Right forelimb (tissue), 1 donor: ENCODE results near the gene SPSB3.

Experiments used
- DNase-seq: peaks from one replicate; pipeline ENCODE4 v3.0.0-alpha.2; 2018

The SPSB3 gene

DNA sequence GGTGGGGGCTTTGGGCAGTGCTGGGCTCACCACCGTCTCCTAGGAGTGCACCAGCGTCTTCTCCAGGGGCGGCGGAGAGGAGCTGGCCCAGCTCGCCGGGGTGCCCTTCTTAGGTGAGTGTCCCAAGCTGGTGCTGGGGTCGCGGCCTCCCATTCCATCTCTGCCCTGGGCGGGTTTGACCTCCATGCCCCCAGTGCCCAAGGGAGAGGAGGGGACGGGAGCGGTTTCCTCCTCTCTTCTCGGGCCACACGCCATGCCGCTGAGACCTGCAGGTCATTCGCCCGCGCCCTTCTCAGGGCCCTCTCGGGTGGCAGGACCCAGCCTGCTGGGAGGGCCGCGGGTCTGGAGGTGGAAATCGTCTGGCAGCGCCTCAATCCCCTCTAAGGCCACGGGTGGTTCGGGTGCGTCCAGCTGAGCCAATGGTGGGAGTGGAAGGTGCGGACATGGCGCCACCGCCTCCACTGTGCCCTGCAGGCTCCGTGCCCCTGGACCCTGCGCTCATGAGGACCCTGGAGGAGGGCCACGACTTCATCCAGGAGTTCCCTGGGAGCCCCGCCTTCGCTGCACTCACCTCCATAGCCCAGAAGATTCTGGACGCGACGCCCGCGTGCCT lies 5.8 kb upstream of the SPSB3 start:
- peak; percentile 34 for DNase-seq

DNA sequence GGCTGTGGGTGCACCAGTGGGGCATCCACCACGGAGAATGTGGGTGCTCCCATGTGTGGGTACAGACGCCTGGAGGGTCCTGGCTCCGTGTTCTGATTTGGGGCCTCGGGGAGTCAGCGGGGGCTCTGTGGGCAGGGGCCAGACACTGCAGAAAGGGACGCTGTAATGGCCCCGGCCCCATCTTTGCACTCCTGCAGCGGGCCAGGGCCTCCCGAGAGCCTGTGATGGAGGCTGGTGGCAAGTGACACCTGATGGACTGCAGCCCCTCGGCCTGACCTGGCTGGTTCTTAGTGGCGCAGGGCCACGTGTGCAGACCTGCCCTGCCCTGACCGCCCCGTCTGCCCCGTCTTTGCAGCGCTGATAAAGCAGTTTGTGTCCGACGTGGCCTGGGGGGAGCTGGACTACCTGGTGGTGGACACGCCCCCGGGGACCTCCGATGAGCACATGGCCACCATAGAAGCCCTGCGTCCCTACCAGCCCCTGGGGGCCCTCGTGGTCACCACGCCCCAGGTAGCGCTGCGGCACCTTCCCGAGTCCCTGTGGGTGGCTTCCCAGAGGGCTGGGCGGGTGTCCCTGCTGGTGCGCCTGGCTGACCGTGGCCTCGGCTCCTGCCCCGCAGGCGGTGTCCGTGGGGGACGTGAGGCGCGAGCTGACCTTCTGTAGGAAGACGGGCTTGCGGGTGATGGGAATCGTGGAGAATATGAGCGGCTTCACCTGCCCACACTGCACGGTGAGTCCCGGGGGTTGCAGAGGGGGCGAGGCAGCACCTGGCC lies 5.1 kb upstream of the SPSB3 start:
- DNase-seq: peak; percentile 17

DNA sequence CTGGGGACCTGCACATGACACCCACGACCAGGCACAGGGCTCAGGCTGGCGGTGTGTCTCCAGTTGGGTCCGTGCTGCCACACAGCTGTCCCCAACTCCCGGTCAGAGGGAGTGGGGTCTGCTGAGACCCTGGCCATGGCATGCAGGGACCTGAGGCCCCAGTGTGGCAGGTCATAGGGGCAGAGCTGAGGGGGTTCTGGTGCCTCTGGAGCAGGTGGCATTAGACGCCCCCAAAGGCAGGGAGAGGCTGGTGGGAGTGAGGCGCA lies 4.6 kb upstream of the SPSB3 start:
- no peak for DNase-seq

DNA sequence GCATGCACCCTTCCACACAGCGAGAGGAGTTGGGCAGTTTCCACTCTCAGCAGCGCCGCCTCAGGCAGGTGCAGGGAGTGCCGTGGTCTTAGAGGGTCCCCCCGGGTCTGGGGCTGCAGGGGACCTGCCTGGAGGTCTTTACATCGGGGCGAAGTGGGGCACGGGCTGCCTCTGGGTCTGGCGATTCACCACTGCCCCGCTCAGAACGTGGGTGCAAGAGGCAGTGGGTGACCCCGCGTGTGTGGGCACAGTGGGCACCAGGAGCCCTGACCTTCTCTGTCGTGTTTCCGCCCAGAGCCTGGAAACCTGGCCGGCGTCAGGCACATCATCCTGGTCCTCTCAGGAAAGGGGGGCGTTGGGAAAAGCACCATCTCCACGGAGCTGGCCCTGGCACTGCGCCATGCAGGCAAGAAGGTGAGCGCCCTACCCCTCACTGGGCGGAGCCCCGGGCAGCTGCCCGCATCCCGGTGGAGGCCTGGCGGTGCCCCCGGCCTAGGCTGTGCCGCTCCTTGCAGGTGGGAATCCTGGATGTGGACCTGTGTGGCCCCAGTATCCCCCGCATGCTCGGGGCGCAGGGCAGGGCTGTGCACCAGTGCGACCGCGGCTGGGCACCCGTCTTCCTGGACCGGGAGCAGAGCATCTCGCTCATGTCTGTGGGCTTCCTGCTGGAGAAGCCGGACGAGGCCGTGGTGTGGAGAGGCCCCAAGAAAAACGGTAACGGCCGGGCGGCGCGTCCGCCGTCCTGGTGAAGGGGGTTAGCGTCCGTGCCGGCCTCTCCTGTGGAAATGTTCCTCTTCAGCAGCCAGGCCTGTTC lies 4.1 kb upstream of the SPSB3 start:
- DNase-seq: peak; percentile 23

DNA sequence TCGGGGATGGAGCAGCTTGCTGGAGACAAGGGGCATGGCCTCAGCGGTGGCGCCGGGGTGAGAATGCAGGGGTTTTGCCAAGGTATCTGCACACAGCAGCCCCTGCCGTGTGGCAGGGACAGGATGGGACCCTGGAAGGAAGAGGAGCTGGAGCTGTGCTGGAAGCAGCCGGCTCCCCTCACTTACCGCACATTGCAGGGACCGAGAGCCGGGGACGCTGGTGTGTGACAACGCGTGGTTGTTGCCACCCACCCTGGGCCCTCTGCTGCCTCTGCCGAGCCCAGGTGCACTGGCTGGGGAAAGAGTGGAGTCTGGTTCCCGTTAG lies 3.4 kb upstream of the SPSB3 start:
- DNase-seq: no peak

DNA sequence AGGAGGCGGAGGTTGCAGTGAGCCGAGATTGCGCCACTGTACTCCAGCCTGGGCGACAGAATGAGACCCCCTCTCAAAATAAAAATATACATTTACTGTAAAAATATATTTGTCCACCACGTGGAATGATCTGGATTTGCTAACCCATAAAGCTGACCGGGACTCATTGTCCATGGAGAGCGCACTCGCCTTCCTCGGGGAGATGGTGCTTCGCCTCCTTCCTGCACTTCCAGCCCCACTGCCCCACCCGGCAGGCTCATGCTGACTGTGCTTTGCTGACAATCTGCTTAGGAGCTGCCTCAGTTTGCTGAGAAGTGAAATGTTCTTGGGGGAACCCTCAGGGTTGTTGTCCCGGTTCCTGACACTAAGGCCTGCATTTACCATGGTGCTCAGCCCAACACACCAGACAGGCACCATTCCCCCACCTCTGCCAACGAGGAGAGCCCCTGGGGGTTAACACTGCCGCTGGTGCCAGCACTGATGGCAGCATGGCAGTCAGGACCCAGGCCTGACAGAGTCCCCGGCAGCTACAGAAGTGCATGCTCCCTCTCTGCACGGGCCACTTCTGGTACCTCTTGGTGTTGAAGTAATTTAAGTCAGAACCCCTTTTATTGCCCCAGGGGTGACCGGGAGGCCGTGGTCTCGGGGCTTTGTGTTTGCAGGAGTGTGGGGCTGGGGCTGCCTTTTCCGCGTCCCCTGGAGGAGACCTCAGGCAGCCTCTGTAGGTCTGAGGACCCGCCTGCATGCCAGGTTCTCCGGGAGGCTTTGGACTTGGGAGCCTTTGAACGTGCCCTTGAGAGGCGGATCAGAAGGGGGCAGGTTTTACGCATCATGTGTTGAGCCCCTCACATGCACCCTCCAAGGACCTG lies 2.8 kb upstream of the SPSB3 start:
- DNase-seq: peak; percentile 27

DNA sequence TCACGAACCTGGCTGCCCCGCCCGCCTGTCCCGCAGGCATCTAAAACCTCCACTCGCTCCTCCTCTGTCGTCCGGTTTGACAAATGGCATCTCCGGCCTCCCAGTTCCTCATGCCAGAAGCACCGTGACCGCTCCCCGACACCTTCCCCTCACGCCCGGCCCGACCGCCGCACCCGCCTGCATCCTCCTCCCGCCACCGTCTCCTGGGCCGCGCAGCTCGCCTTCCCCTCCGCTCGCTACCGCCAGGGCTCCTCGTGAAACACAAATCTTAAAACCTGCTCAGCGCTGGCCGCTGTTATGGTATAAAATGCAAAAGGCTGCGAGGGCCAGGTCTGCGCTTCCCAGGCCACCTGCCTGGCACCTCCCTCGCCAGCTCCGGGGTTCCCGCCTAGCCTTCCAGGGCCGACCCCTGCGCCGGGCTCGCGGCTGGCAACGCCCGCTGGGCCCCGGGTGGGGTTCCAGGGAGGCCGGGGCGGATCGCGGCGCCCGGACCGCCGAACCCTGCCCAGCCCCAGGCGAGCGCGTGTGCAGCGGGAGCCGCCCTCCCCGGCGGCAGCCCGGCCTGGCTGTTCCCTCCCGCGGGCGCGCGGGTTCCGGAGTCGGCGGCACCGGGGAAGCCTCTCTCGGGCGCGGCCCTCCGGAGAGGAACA lies 488 bp downstream of the SPSB3 start:
- no peak for DNase-seq

DNA sequence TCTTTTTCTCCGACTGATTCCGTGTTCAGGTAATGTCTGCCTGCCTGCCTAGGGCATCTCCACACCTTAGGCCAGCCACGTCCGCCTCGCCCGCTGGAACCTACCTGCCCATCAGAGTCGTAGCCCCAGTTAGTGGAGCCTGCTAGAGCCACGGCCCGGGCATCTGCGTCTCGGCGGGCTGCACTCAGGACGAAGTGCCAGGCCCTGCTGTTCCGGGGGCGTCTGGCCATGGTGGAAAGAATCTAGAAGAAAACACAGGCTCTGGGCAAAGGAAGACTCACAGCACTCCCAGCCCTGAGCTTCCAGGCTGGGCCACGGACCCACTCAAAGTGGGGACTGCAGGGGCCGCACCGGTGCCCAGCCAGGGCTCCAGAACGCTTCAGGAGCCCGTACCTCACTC lies 1.1 kb downstream of the SPSB3 start:
- peak; percentile 38 for DNase-seq

DNA sequence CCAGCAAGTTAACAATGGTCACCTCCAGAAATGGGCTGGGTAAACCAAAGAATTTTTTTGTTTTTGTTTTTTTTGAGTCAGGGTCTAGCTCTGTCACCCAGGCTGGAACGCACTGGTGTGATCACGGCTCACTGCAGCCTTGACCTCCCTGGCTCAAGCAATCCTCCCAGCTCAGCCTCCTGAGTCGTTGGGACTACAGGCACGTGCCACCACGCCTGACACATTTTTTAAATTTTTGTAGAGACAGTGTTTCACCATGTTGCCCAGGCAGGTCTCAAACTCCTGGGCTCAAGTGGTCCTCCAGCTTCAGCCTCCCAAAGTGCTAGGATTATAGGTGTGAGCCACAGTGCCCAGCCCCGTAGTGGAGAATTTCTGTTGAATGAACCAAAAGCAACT lies 1.7 kb downstream of the SPSB3 start:
- no peak for DNase-seq

DNA sequence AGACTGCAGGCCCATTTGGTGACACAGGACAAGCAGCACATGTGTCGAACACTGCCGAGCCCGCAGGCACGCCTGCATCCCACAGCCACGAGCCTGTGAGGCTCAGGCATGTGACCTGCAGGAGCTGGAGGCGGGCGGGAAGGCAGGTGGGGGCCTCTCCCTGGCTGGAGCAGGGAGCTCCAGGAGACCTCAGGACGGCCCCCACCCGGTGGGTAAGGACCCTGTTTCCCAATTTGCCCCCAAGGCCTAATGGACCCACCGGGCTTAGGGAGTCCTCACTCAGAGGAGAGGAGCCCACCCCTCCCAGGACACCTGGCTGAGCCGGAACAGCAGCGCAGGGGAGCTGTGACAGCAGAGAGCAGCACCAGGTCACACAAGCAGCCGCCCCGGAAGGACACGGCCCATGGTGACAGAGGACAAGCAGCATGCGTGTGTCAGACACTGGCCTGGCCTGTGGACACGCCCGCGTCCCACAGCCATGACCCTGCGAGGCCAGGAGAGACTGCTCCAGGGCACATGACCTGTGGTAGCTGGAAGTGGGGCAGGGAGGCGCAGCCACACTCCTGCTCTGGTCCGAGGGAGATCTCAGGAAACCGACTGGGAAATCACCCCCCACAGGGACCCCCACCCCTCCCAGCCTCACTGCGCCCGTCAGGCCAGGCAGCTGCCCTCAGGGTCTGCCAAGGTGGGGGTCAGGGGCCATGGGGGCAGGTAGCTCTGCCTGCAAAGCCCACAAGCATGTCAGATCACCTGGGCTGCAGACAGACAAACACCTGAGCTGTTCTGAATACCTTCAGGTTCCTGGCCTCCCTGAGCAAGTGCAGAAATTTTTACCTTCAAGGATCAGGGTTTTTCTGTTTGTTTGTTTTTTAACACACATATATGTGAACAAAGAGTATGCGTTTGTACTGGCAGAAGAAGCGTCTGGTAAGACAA lies 2.4 kb downstream of the SPSB3 start:
- DNase-seq: no peak

DNA sequence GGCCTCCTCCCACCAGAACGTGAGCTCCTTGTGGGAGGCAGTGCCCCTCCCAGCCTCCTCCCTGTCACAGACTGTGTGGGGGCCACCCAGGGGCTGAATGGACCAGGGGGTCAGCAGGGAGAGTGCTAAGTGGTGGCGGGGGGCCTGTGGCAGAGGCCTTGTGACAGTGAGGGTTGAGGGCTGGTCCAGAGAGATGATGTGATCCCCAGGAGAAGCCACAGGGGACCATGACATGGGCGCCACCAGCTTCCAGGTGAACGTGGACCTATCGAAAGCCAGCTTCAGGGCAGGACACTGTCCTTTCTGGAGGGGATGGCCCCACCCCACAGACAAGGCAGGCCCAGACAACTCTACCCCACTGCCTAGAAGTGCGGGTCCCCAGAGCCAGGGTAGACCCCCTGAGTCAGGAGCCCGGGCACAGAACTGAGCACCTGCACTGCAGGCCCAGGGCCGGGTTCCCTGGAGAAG lies 3.1 kb downstream of the SPSB3 start:
- peak; percentile 41 for DNase-seq

DNA sequence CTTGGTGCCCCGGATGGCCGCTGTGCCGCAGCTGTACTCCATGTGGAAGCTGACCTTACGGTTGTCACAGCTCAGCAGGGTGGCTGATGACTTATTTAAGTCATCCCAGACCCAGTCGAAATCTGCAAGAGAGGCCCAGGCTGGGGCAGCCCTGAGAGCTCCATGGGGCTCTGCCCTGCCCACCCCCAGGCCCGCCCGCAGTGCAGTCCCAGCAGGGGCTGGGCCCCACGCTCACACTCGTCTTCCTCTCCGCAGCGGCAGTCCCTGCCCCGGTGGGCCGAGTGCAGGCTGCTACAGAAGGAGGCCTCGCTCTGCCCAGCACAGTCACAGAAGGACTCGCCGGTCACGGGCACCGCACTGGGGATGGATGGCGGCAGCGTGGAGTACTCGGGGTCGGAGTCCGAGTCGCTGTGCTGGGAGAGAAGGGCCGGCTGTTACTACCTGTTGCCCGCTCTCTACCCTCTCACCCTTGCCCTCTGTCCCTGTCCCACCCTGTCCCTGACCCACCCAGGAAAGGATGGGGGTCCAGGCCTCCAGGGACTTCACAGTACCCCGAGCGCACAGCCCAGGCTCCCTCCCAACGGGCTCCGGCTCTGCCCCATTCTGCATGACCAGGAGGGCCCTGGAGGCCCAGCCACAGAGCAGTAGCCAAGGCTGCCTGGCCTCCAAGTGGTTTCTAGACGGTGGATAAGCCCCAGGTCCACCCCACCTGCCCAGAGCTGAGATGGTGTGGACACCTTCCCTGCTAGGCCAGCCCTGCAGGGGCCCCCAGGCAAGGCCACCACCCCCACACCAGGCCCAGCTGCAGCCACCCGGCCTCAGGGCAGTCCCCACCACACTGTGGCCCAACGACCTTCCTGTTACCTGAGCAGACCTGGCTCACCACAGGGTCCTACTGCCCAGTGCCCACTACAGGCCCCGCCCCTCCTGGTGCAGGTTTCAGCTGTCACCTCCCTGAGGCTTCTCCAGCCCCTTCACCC lies 3.9 kb downstream of the SPSB3 start:
- peak; percentile 42 for DNase-seq

DNA sequence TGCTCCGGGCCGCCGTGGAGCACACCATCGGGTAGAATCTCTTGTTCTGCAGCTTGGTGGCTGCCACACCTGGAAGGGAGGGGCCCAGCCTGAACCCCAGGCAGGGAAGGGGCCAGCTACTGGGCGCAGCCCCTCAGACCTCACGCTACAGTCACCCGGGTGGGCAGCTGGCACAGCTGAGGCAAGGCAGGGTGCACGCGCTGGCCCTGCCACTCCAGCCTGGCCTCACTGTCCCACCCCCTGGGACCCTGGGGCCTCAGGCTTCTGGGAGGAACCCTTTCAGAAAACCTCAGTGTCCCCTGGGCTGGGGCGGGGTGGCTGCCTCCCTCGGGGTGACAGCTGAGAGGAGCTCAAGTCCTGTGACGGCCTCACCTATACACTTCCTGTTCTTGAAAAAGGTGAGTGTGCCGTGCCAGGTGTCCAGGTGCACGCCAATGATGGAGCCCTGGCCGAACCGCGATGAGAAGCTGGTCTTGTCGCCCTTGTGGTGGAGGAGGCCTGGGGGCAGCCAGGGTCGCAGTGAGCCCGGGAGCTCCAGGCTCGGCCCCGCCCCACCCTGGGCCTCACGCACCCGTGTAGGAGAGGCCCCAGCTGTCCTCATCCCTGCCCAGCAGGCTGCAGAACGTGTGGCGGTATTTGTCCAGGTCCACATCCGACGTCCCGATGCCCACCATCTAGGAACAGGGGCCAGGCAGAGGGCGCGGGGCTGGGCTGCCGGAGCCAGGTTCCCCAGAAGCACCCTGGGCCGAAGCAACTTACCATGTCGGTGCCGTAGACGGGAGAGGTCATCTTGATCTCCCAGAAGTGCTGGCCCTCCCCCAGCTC lies 4.8 kb downstream of the SPSB3 start:
- peak; percentile 40 for DNase-seq

DNA sequence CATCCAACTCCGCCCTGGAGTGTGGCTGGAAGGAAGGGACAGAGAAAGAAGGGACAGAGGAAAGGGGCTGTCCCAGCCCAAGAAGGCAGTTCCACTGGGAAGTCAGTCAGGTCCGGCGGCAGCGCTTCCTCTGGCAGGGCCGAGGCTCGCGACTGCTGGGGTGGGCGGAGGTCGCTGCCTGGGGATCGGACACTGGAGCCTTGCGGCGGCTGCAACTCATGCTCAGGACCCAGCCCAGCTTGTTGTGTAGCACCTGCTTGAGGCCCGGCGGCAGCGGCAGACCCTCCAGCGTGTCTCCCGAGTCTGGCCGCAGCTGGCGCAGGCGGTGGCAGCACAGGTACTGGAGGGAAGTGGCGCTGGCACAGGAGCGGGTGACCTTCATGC lies 5.4 kb downstream of the SPSB3 start:
- no peak for DNase-seq

DNA sequence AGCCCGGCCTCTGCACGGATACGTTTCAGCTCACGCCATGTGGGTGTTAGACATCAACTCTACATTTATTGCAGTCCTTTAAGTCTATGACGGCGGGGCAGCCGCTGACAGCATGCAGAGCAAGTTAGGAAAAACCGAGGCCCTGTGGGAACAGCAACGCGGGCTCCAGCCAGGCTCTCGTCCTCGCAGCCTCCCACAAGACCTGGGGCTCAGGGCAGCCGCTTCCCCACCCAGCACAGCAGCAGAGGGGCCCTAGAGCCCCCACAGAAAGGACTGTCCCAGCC lies 5.8 kb downstream of the SPSB3 start:
- DNase-seq: no peak

DNA sequence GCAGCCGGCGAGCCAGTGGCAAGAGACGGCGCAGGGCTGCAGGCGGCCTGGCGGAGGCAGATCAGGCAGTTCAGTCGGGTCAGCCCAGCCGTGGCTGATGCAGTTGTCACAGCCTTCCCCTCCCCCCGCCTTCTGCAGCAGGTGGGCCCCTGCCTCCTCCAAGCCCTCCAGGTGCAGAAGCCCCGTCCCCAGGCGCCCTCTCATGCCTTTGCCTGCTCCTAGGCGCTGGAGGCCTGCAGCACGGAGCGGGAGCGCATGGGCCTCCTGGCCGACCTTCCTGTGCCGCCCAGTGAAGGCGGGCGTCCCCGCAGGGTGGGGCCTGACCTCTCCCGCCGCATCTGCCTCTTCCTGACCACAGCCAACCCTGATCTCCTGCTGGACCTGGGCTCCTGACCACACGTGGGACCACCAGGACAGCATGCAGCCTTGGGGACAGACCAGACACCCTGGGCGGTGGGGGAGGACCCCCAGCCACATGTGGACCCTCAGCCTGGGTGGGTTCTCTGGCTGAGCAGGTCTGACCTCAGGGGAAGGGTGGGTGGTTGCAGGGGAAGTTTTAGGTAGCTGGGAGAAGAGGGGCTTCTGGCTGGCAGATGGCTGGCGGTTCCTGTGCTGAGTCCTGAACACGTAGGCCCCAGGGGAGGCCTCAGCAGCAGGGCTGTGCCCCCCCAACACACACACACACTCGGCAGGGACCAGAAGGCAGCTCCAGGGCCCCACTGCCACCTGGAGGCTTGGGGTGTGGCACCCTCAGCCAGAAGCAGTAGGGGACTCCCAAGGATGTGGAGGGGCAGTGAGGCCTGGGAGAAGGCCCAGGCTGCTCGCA lies 6.3 kb downstream of the SPSB3 start:
- DNase-seq: peak; percentile 43

DNA sequence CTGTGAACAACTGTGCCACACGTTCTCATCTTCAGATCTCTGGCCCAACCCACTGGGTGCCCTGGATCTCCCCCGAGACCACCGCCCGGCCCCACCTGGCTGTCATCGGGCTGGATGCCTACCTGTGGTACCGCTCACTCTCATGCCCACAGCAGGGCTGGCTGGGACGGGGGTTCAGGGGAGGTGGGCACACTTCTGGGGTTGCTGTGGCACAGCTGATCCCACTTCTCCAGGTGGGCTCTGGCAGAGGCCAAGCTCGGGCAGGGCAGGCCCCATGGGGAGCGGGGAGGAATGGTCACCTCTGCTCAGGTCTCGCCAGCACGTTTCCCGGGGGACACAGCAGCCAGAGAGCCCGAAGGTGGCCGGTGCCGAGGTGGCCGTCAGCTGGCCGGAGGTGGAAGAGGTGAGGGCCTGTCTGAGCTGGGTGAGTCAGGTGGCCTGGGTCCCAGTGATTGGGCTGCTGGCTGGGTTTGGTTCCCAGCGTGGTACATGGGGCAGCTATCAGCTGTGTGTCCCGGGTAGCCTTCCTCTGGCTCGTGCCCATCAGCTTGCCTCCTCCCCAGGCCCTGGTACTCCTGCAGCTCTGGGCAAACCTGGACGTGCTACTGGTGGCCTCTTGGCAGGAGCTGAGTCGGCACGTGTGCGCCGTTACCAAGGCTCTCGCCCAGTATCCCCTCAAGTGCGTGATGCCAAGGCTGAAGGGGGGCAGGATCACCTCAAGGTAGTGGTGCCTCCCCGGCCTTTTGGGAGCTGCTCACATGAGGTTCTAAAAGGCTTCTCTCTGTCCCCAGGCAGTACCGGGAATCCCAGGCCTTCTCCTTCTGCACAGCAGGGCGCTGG lies 7.1 kb downstream of the SPSB3 start:
- DNase-seq: peak; percentile 43

DNA sequence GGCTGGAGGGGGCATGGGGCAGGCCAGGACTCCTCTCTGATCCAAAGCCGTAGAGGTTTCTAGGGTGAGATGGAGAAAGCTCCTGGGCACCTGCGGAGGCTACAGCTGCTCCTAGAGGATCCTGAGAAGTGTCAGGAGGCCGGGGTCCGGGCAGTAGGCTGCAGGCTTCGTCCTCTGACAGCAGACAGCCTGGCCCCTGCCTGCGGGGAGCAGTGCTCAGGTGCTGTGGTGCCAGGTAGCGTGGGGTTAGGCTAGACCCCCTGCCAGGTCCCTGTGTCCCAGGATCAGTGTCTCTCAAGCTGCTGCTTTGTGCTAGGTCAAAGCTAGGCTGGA lies 8.0 kb downstream of the SPSB3 start:
- no peak for DNase-seq
